ENCODE measurements around the gene GPC6. TPM values are rescaled to one million over a fixed set of nuclear protein-coding genes. Genes with fewer than 3 reads are reported as not detected.

Gene GPC6
- total RNA-seq, 2 donors from 2014 or later = 3.4 to 5.3 TPM

- no peak for DNase-seq (ENCODE audit: low spot score)
- intact Hi-C loops (cut with DNase I) = no loop called here
Observed at GRCh38 chr13:93881411-93881810, 654.8 kb downstream of the GPC6 start.

GRCh38 chr13:93882086-93882651, 655.6 kb downstream of the GPC6 start:
- no peak for TF ChIP-seq CTCF (IDR thresholded peaks at IDR 0.05)
- no peak for TF ChIP-seq POLR2AphosphoS5 (IDR thresholded peaks at IDR 0.05)
- no peak for TF ChIP-seq POLR2A (IDR thresholded peaks at IDR 0.05)
- WGBS = 55% methylated on average over 6 of the region's 6 CpGs
- Histone ChIP-seq H3K27me3 (replicated peaks; ENCODE audit: insufficient read depth) (no peaks in the 10 kb centered on the region), H3K9me3 (no peaks in the 10 kb centered on the region), H3K27ac (no peak overlapping the region), H3K4me3 (no peak overlapping the region), H3K4me1 (replicated peaks) (no peaks in the 10 kb centered on the region), H3K36me3 (no peaks in the 10 kb centered on the region)
- intact Hi-C loops (cut with DNase I) = no loop called here
- no peak for DNase-seq (ENCODE audit: low spot score)

More at GRCh38 chr13:93881411-93881810, 654.8 kb downstream of the GPC6 start:
- 49% methylated on average over 2 of the region's 2 CpGs for WGBS
- Histone ChIP-seq H3K27ac (no peak overlapping the region), H3K36me3 (no peaks in the 10 kb centered on the region), H3K27me3 (replicated peaks; ENCODE audit: insufficient read depth) (no peaks in the 10 kb centered on the region), H3K4me1 (replicated peaks) (no peaks in the 10 kb centered on the region), H3K4me3 (no peak overlapping the region), H3K9me3 (no peaks in the 10 kb centered on the region)
- no peak for TF ChIP-seq POLR2A (IDR thresholded peaks at IDR 0.05)
- TF ChIP-seq POLR2AphosphoS5 (IDR thresholded peaks at IDR 0.05) = no peak

GRCh38 chr13:93889430-93889951, 662.9 kb downstream of the GPC6 start:
- intact Hi-C loops (cut with DNase I) = no loop called here
- DNase-seq (ENCODE audit: low spot score) = no peak
- WGBS = 88% methylated on average over 1 of the region's 1 CpG

GRCh38 chr13:93899981-93900380, 673.4 kb downstream of the GPC6 start:
- intact Hi-C loops (cut with DNase I) = no loop called here
- Histone ChIP-seq H3K36me3 (no peaks in the 10 kb centered on the region), H3K9me3 (no peaks in the 10 kb centered on the region), H3K4me1 (replicated peaks) (no peaks in the 10 kb centered on the region), H3K4me3 (no peak overlapping the region), H3K27ac (no peak overlapping the region), H3K27me3 (replicated peaks; ENCODE audit: insufficient read depth) (no peaks in the 10 kb centered on the region)
- TF ChIP-seq CTCF (IDR thresholded peaks at IDR 0.05) = no peak
- TF ChIP-seq POLR2A (IDR thresholded peaks at IDR 0.05) = no peak
- TF ChIP-seq POLR2AphosphoS5 (IDR thresholded peaks at IDR 0.05) = no peak
- WGBS = 59% methylated on average over 2 of the region's 2 CpGs
- no peak for DNase-seq (ENCODE audit: low spot score)

More at GRCh38 chr13:93889430-93889951, 662.9 kb downstream of the GPC6 start:
- Histone ChIP-seq H3K36me3 (no peaks in the 10 kb centered on the region), H3K4me3 (no peak overlapping the region), H3K9me3 (no peaks in the 10 kb centered on the region), H3K4me1 (replicated peaks) (no peaks in the 10 kb centered on the region), H3K27me3 (replicated peaks; ENCODE audit: insufficient read depth) (no peaks in the 10 kb centered on the region), H3K27ac (no peak overlapping the region)
- no peak for TF ChIP-seq CTCF (IDR thresholded peaks at IDR 0.05)
- no peak for TF ChIP-seq POLR2A (IDR thresholded peaks at IDR 0.05)
- TF ChIP-seq POLR2AphosphoS5 (IDR thresholded peaks at IDR 0.05) = no peak

GRCh38 chr13:93900731-93901130, 674.1 kb downstream of the GPC6 start:
- no peak for DNase-seq (ENCODE audit: low spot score)
- Histone ChIP-seq H3K36me3 (no peaks in the 10 kb centered on the region), H3K4me3 (no peak overlapping the region), H3K9me3 (no peaks in the 10 kb centered on the region), H3K27ac (no peak overlapping the region), H3K4me1 (replicated peaks) (no peaks in the 10 kb centered on the region), H3K27me3 (replicated peaks; ENCODE audit: insufficient read depth) (no peaks in the 10 kb centered on the region)
- intact Hi-C loops (cut with DNase I) = no loop called here
- WGBS = 64% methylated on average over 3 of the region's 3 CpGs
- TF ChIP-seq CTCF (IDR thresholded peaks at IDR 0.05) = no peak
